ENCODE results near the gene KCNK18. TPM values are rescaled to one million over a fixed set of nuclear protein-coding genes. Genes with fewer than 3 reads are reported as not detected.

Gene KCNK18
- total RNA-seq, 2 experiments from 2014 or later: not detected

- ATAC-seq (ENCODE audit: poor library complexity) (no peak), DNase-seq (no peak)
- ChIA-PET POLR2A (interaction anchor here (0.9 kb wide), 1 partner anchor 68 kb away, joined by 4 read pairs; no protein-coding TSS in a partner anchor), CTCF (no interaction called here)
- no peak overlapping the region for H3K4me3 ChIP-seq (ENCODE audit: low read length)
- H3K9me3 Mint-ChIP-seq: no peaks in the 10 kb centered on the region
- peaks cover 19% of the 10 kb centered on the region for H3K27me3 Mint-ChIP-seq
- peaks cover 0 to 2% of the 10 kb centered on the region in 2 experiments for H3K27me3 ChIP-seq (ENCODE audit: control insufficient read depth in 1 of 2, insufficient read depth in 2 of 2, low read length in 2 of 2)
- H3K9me3 ChIP-seq (ENCODE audit: control insufficient read depth in 1 of 2, insufficient read depth in 1 of 2, low read length in 2 of 2): no peaks in the 10 kb centered on the region
- intact Hi-C loops (cut with DNase I, micrococcal nuclease): no loop called here
- no peak overlapping the region for H3K27ac Mint-ChIP-seq
- H3K4me1 Mint-ChIP-seq (ENCODE audit: low read depth): peaks cover 26% of the 10 kb centered on the region
- TF ChIP-seq CTCF (IDR thresholded peaks at IDR 0.05): no peak
- H3K4me3 Mint-ChIP-seq: no peak overlapping the region
- H3K36me3 ChIP-seq (ENCODE audit: insufficient read depth, low read length): no peaks in the 10 kb centered on the region
- peaks cover 3% of the 10 kb centered on the region for H3K4me1 ChIP-seq (ENCODE audit: insufficient read depth, low read length)
- no peaks in the 10 kb centered on the region for H3K36me3 Mint-ChIP-seq (ENCODE audit: low read depth)
- H3K27ac ChIP-seq (ENCODE audit: low read depth in 1 of 2, low read length in 2 of 2): no peak overlapping the region
Measured at GRCh38 chr10:117250411-117250810, 53.1 kb downstream of the KCNK18 start.

DNA sequence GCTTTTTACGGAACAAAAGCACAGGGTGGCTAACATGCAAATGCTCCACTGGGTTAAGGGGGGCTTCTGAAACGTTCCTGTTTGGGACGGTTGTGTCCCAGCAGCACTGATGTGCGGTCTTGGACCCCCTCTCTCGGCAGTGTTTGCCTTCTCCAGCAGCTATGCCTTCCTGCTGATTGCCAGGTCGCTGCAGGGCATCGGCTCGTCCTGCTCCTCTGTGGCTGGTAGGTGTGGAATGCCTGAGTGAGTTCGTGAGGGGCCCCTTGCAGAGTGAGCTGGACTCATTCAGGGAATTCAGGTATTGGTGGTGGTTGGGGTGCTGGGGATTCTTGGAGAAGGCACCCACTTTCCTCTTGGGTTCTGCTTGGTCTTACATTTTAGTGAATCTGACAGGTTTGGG is 56.6 kb downstream of the KCNK18 start:
- DNase-seq (no peak), ATAC-seq (ENCODE audit: poor library complexity) (no peak)
- H3K4me1 Mint-ChIP-seq (ENCODE audit: low read depth): peaks cover 12% of the 10 kb centered on the region
- no peak overlapping the region for H3K4me3 Mint-ChIP-seq
- ChIA-PET CTCF (no interaction called here), POLR2A (no interaction called here)
- H3K36me3 Mint-ChIP-seq (ENCODE audit: low read depth): no peaks in the 10 kb centered on the region
- intact Hi-C loops (cut with DNase I, micrococcal nuclease): no loop called here
- H3K9me3 Mint-ChIP-seq: no peaks in the 10 kb centered on the region
- peaks cover 0 to 2% of the 10 kb centered on the region in 2 experiments for H3K27me3 ChIP-seq (ENCODE audit: control insufficient read depth in 1 of 2, insufficient read depth in 2 of 2, low read length in 2 of 2)
- H3K9me3 ChIP-seq (ENCODE audit: control insufficient read depth in 1 of 2, insufficient read depth in 1 of 2, low read length in 2 of 2): no peaks in the 10 kb centered on the region
- peaks cover 15% of the 10 kb centered on the region for H3K27me3 Mint-ChIP-seq
- H3K27ac ChIP-seq (ENCODE audit: low read depth in 1 of 2, low read length in 2 of 2): no peak overlapping the region
- H3K4me3 ChIP-seq (ENCODE audit: low read length): no peak overlapping the region
- no peak overlapping the region for H3K27ac Mint-ChIP-seq
- peaks cover 3% of the 10 kb centered on the region for H3K4me1 ChIP-seq (ENCODE audit: insufficient read depth, low read length)
- TF ChIP-seq CTCF (IDR thresholded peaks at IDR 0.05): no peak
- no peaks in the 10 kb centered on the region for H3K36me3 ChIP-seq (ENCODE audit: insufficient read depth, low read length)

- ATAC-seq (ENCODE audit: poor library complexity): no peak
- H3K9me3 Mint-ChIP-seq: no peaks in the 10 kb centered on the region
- no peaks in the 10 kb centered on the region for H3K36me3 Mint-ChIP-seq (ENCODE audit: low read depth)
- ChIA-PET CTCF (no interaction called here), POLR2A (no interaction called here)
- H3K9me3 ChIP-seq (ENCODE audit: control insufficient read depth in 1 of 2, insufficient read depth in 1 of 2, low read length in 2 of 2): no peaks in the 10 kb centered on the region
- no peak overlapping the region for H3K4me3 ChIP-seq (ENCODE audit: low read length)
- peaks cover 3% of the 10 kb centered on the region for H3K4me1 ChIP-seq (ENCODE audit: insufficient read depth, low read length)
- no peaks in the 10 kb centered on the region for H3K36me3 ChIP-seq (ENCODE audit: insufficient read depth, low read length)
- H3K27ac ChIP-seq (ENCODE audit: low read depth in 1 of 2, low read length in 2 of 2): no peak overlapping the region
- intact Hi-C loops (cut with DNase I, micrococcal nuclease): no loop called here
- no peak for TF ChIP-seq CTCF (IDR thresholded peaks at IDR 0.05)
- no peak overlapping the region for H3K27ac Mint-ChIP-seq
- H3K27me3 ChIP-seq (ENCODE audit: control insufficient read depth in 1 of 2, insufficient read depth in 2 of 2, low read length in 2 of 2): peaks cover 0 to 2% of the 10 kb centered on the region in 2 experiments
- peaks cover 12% of the 10 kb centered on the region for H3K4me1 Mint-ChIP-seq (ENCODE audit: low read depth)
- H3K27me3 Mint-ChIP-seq: peaks cover 15% of the 10 kb centered on the region
- no peak for DNase-seq
- no peak overlapping the region for H3K4me3 Mint-ChIP-seq
Measured at GRCh38 chr10:117254338-117254737, 57.0 kb downstream of the KCNK18 start.
